HEK293 (cell line): ENCODE data around the gene OR2A2.
"Not testable (repeated sequence)": the region's sequence is repeated elsewhere in the genome, so short reads cannot be mapped to it uniquely, and the experiment has no call there.

Source experiments
- CTCF ChIA-PET: fragments of 350-600 bp; formaldehyde crosslinking; extraction: SDS; loops from one replicate; lab custom pipeline; 2021; ENCODE audit warnings: antibody characterized with exemption; lab: Yijun Ruan, JAX
- POLR2A ChIA-PET: fragments of 300-600 bp; formaldehyde crosslinking; extraction: SDS; loops from one replicate; lab custom pipeline; 2020; ENCODE audit warnings: antibody characterized with exemption, inconsistent platforms; lab: Yijun Ruan, JAX
- H3K27ac ChIP-seq: fragments of 200-500 bp; sonication (Bioruptor generic); 2 replicates; pipeline ENCODE4 v1.5.1; 2014; ENCODE audit warnings: low read depth, low read length, control low read depth, inconsistent platforms; ENCODE audit errors: extremely low read depth
- H3K36me3 ChIP-seq, 2 experiments: fragments of 200-500 bp in 1 of 2; sonication (Bioruptor generic) in 1 of 2; 1 replicate in 1 of 2; 2 replicates in 1 of 2; pipeline ENCODE4 v1.5.1; 2014 to 2017; ENCODE audit warnings: inconsistent platforms in 2 of 2, low read length in 2 of 2; ENCODE audit not compliant: control insufficient read depth in 2 of 2, insufficient read depth in 1 of 2
- H3K4me1 ChIP-seq: fragments of 200-500 bp; sonication (Bioruptor generic); 2 replicates; pipeline ENCODE4 v1.5.1; 2014; ENCODE audit warnings: mild to moderate bottlenecking, low read length, inconsistent platforms; ENCODE audit not compliant: control insufficient read depth, insufficient read depth
- H3K4me3 ChIP-seq: 2 replicates; pipeline ENCODE4 v1.5.1; 2011; ENCODE audit warnings: low read depth, mild to moderate bottlenecking, control low read depth, low read length, moderate library complexity
- H3K9me3 ChIP-seq: fragments of 200-500 bp; sonication (Bioruptor generic); 2 replicates; pipeline ENCODE4 v1.5.1; 2014; ENCODE audit warnings: low read depth, low read length, inconsistent platforms; ENCODE audit not compliant: control insufficient read depth, insufficient read depth
- HOXD13 ChIP-seq: sonication (generic); formaldehyde crosslinking; IDR thresholded peaks from 2 replicates; pipeline ENCODE4 v1.8.0; 2022; ENCODE audit warnings: missing genetic modification reagents, borderline replicate concordance
- RBAK ChIP-seq: fragments of 450-650 bp; formaldehyde crosslinking; IDR thresholded peaks from 2 replicates; pipeline ENCODE4 v1.5.1; 2016; ENCODE audit warnings: missing biosample characterization, missing genetic modification characterization
- SCRT2 ChIP-seq: fragments of 450-650 bp; formaldehyde crosslinking; IDR thresholded peaks from 2 replicates; pipeline ENCODE4 v1.5.1; 2016; ENCODE audit warnings: missing biosample characterization, missing genetic modification characterization
- YY2 ChIP-seq: fragments of 450-650 bp; formaldehyde crosslinking; IDR thresholded peaks from 2 replicates; pipeline ENCODE4 v1.5.1; 2016; ENCODE audit warnings: missing biosample characterization, missing genetic modification characterization
- ZNF10 ChIP-seq: fragments of 450-650 bp; formaldehyde crosslinking; IDR thresholded peaks from 2 replicates; pipeline ENCODE4 v1.5.1; 2017; ENCODE audit warnings: missing biosample characterization, missing genetic modification characterization
- ZNF157 ChIP-seq: fragments of 450-650 bp; formaldehyde crosslinking; IDR thresholded peaks from 2 replicates; pipeline ENCODE4 v1.5.1; 2016; ENCODE audit warnings: missing biosample characterization, missing genetic modification characterization
- ZNF214 ChIP-seq: fragments of 450-650 bp; formaldehyde crosslinking; IDR thresholded peaks from 2 replicates; pipeline ENCODE4 v1.5.1; 2017; ENCODE audit warnings: missing biosample characterization, mild to moderate bottlenecking, missing genetic modification characterization, borderline replicate concordance
- ZNF354C ChIP-seq: fragments of 450-650 bp; formaldehyde crosslinking; IDR thresholded peaks from 2 replicates; pipeline ENCODE4 v1.5.1; 2016; ENCODE audit warnings: missing biosample characterization, missing genetic modification characterization, low read depth, borderline replicate concordance
- ZNF423 ChIP-seq: fragments of 450-650 bp; formaldehyde crosslinking; IDR thresholded peaks from 2 replicates; pipeline ENCODE4 v1.5.1; 2016; ENCODE audit warnings: missing biosample characterization, missing genetic modification characterization
- ZNF510 ChIP-seq: fragments of 450-650 bp; formaldehyde crosslinking; IDR thresholded peaks from 2 replicates; pipeline ENCODE4 v1.5.1; 2018; ENCODE audit warnings: mild to moderate bottlenecking, missing genetic modification characterization, missing biosample characterization; ENCODE audit not compliant: insufficient replicate concordance
- ZNF544 ChIP-seq: fragments of 450-650 bp; formaldehyde crosslinking; IDR thresholded peaks from 2 replicates; pipeline ENCODE4 v1.5.0; 2017; ENCODE audit warnings: missing biosample characterization, missing genetic modification characterization
- ZNF561 ChIP-seq: fragments of 450-650 bp; IDR thresholded peaks from 2 replicates; pipeline ENCODE4 v1.5.1; 2018; ENCODE audit warnings: missing biosample characterization, missing genetic modification characterization, borderline replicate concordance
- ZNF785 ChIP-seq: fragments of 450-650 bp; formaldehyde crosslinking; IDR thresholded peaks from 2 replicates; pipeline ENCODE4 v1.5.1; 2016; ENCODE audit warnings: missing biosample characterization, missing genetic modification characterization
- TF ChIP-seq, protein P1 (sequence below): fragments of 450-650 bp; formaldehyde crosslinking; IDR thresholded peaks from 2 replicates; pipeline ENCODE4 v1.5.1; 2016; ENCODE audit warnings: missing biosample characterization, missing genetic modification characterization
- TF ChIP-seq, protein P2 (sequence below): fragments of 450-650 bp; formaldehyde crosslinking; IDR thresholded peaks from 2 replicates; pipeline ENCODE4 v1.5.1; 2017; ENCODE audit warnings: missing biosample characterization, missing genetic modification characterization
- TF ChIP-seq, protein P3 (sequence below): fragments of 450-650 bp; formaldehyde crosslinking; IDR thresholded peaks from 2 replicates; pipeline ENCODE4 v1.5.1; 2017; ENCODE audit warnings: missing biosample characterization, missing genetic modification characterization

OR2A2 gene

DNA sequence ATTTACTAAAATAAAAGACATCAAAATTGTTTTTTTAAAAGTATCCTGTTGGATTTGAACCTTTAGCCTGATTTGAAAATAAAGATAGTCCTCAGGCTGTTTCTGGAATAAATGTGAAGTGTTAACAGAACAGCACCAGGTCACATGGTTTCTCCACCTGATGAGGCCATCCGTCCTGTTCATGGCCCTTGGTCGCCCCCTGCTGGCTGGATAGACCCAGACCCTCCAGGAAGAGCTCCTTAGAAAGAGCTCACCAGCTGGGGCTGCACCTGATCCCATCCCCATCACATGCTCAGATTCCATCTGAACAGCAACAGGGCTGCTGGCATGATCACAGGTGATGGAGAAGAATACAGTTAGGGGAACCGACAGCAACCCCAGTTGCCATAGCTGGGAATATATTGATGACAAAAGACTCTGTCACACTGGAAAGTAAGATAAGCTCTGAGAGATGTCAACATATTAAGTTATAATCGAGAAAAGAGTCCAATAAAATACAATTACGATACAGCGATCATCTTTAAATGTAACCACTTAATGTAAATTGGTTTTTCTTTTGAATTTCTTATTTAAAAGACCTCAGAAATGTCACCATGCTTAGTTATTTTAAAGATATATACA is 18.4 kb downstream of the OR2A2 start (continued):
- TF ChIP-seq, protein P1, sequence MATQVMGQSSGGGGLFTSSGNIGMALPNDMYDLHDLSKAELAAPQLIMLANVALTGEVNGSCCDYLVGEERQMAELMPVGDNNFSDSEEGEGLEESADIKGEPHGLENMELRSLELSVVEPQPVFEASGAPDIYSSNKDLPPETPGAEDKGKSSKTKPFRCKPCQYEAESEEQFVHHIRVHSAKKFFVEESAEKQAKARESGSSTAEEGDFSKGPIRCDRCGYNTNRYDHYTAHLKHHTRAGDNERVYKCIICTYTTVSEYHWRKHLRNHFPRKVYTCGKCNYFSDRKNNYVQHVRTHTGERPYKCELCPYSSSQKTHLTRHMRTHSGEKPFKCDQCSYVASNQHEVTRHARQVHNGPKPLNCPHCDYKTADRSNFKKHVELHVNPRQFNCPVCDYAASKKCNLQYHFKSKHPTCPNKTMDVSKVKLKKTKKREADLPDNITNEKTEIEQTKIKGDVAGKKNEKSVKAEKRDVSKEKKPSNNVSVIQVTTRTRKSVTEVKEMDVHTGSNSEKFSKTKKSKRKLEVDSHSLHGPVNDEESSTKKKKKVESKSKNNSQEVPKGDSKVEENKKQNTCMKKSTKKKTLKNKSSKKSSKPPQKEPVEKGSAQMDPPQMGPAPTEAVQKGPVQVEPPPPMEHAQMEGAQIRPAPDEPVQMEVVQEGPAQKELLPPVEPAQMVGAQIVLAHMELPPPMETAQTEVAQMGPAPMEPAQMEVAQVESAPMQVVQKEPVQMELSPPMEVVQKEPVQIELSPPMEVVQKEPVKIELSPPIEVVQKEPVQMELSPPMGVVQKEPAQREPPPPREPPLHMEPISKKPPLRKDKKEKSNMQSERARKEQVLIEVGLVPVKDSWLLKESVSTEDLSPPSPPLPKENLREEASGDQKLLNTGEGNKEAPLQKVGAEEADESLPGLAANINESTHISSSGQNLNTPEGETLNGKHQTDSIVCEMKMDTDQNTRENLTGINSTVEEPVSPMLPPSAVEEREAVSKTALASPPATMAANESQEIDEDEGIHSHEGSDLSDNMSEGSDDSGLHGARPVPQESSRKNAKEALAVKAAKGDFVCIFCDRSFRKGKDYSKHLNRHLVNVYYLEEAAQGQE (tag by site-specific recombination), result no peak
- TF ChIP-seq YY2 (tag by site-specific recombination) (no peak), ZNF10 (tag by site-specific recombination) (peak; percentile 99), SCRT2 (tag by site-specific recombination) (peak; percentile 76), ZNF785 (tag by site-specific recombination) (no peak)
- TF ChIP-seq, all 188 proteins: peak for 7

DNA sequence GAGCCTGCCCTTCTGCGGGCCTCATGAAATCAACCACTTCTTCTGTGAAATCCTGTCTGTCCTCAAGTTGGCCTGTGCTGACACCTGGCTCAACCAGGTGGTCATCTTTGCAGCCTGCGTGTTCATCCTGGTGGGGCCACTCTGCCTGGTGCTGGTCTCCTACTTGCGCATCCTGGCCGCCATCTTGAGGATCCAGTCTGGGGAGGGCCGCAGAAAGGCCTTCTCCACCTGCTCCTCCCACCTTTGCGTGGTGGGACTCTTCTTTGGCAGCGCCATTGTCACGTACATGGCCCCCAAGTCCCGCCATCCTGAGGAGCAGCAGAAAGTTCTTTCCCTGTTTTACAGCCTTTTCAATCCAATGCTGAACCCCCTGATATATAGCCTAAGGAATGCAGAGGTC is 20.2 kb downstream of the OR2A2 start:
- H3K27ac ChIP-seq, result not testable (repeated sequence)
- POLR2A ChIA-PET, result interaction anchor here (0.6 kb wide), 1 partner anchor 109 kb away, joined by 5 read pairs; no protein-coding TSS in a partner anchor

DNA sequence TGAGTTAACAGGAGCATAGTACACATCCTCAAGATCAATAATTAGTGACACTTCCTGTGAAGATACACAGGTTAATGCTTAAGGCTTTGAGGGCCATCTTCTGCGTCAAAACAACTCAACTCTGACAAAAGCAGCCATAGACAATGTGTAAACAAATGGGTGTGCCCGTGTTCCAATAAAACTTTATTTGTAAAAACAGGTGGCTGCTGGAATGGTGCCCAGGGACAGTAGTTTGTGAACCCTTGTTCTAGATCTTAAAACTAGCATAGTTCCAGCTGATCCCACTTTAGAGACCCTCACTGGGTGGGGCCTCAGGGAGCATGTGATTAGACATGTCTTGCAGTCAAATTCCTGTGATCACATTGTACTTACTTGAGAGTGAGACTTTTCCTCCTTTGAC is 21.3 kb downstream of the OR2A2 start:
- Histone ChIP-seq H3K4me1 (no peaks in the 10 kb centered on the region), H3K4me3 (no peak overlapping the region), H3K36me3 (no peaks in the 10 kb centered on the region), H3K9me3 (no peaks in the 10 kb centered on the region), H3K27ac (no peak overlapping the region)
- TF ChIP-seq ZNF544, result no peak
- no peak for TF ChIP-seq RBAK (tag by site-specific recombination)
- TF ChIP-seq ZNF510 (tag by site-specific recombination), result no peak
- no peak for TF ChIP-seq ZNF214 (tag by site-specific recombination)
- TF ChIP-seq ZNF157, result no peak
- TF ChIP-seq ZNF354C (tag by site-specific recombination), result no peak
- TF ChIP-seq, protein P2, sequence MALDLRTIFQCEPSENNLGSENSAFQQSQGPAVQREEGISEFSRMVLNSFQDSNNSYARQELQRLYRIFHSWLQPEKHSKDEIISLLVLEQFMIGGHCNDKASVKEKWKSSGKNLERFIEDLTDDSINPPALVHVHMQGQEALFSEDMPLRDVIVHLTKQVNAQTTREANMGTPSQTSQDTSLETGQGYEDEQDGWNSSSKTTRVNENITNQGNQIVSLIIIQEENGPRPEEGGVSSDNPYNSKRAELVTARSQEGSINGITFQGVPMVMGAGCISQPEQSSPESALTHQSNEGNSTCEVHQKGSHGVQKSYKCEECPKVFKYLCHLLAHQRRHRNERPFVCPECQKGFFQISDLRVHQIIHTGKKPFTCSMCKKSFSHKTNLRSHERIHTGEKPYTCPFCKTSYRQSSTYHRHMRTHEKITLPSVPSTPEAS (tag by site-specific recombination), result no peak
- TF ChIP-seq ZNF561 (tag by site-specific recombination), result no peak
- TF ChIP-seq, protein P3, sequence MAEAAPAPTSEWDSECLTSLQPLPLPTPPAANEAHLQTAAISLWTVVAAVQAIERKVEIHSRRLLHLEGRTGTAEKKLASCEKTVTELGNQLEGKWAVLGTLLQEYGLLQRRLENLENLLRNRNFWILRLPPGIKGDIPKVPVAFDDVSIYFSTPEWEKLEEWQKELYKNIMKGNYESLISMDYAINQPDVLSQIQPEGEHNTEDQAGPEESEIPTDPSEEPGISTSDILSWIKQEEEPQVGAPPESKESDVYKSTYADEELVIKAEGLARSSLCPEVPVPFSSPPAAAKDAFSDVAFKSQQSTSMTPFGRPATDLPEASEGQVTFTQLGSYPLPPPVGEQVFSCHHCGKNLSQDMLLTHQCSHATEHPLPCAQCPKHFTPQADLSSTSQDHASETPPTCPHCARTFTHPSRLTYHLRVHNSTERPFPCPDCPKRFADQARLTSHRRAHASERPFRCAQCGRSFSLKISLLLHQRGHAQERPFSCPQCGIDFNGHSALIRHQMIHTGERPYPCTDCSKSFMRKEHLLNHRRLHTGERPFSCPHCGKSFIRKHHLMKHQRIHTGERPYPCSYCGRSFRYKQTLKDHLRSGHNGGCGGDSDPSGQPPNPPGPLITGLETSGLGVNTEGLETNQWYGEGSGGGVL (tag by site-specific recombination), result no peak
- TF ChIP-seq ZNF423 (tag by site-specific recombination), result no peak
- TF ChIP-seq HOXD13 (CRISPR knock-in tag), result no peak
- CTCF ChIA-PET, result no interaction called here
- POLR2A ChIA-PET, result no interaction called here

More for the DNA sequence above, 20.2 kb downstream of the OR2A2 start:
- H3K36me3 ChIP-seq, H3K4me1 ChIP-seq, CTCF ChIA-PET, H3K9me3 ChIP-seq, H3K4me3 ChIP-seq: not testable (repeated sequence)
